NCI-H187 (cell line): Measurements from ENCODE around the gene CDK9.
A peak's percentile ranks its signal among the peaks of the same experiment; 100 is the strongest.
"Not testable (repeated sequence)": the region's sequence is repeated elsewhere in the genome, so short reads cannot be mapped to it uniquely, and the experiment has no call there.

ENCODE experiments used
- DNase-seq, 2 experiments: peaks; one replicate each; lab custom pipeline; 2025; lab: John Stamatoyannopoulos, UW

The CDK9 gene

DNA sequence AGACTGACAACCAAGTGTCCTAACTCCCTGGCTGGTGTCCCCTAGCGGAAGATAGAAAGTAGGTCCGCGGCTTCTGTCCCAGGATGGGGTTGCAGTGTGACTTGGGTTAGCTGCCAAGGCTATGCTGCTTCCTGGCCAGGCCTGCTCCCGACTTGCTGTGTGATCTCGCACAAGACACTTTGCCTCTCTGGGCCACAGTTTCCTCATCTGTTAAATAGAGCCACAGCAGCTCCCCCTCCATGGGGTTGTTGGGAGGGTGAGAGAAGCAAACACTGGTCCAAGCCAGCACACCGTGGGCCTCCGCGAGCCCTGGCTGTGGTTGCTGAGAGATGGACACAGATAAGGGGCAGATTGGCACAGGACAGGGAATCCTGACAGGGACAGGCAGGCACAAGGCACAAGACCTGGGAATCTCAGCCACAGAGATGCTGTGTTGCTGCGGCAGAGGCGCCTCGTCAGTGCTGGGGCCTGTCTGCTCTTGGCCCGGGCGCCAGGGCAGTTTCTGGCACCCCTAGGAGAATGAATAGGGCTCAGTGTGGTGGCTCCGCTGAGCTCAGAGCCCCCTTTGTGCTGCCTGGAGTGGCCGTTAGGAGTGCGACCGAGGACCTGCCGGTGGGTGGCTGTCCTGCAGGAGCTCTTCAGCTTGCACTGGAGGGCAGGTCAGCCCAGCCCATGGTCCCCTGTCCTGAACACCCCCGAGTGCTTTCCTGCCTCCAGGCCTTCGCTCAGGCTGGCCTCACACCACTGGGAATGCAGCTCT is 5.5 kb upstream of the CDK9 start:
- DNase-seq, result no peak

- not testable (repeated sequence) for DNase-seq
Measured at GRCh38 chr9:127780909-127781308, 4.9 kb upstream of the CDK9 start.

DNA sequence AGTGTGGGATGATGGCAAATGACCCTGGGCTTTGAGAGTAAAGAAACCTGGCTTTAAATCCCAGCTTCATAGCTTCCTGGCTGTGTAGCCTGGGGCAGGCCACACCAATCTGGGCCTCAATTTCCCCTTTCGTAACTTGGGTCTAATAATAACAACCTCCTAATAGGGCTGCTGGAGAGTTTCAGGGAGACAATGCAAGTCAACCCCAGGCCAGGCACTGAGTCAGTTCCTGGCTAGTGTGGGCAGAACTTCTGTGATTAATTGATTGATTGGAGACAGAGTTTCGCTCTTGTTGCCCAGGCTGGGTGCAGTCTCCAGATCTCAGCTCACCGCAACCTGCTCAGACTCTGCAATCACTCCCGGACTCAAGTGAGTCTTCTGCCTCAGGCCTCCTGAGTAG is 4.0 kb upstream of the CDK9 start:
- DNase-seq, result no peak

- DNase-seq, result no peak
Measured at GRCh38 chr9:127783111-127784008, 2.5 kb upstream of the CDK9 start.

GRCh38 chr9:127785023-127785932 is 556 bp upstream of the CDK9 start:
- peak; percentile 18 to 42 for DNase-seq

- DNase-seq, result no peak
Measured at GRCh38 chr9:127786773-127787104, 905 bp downstream of the CDK9 start.

DNA sequence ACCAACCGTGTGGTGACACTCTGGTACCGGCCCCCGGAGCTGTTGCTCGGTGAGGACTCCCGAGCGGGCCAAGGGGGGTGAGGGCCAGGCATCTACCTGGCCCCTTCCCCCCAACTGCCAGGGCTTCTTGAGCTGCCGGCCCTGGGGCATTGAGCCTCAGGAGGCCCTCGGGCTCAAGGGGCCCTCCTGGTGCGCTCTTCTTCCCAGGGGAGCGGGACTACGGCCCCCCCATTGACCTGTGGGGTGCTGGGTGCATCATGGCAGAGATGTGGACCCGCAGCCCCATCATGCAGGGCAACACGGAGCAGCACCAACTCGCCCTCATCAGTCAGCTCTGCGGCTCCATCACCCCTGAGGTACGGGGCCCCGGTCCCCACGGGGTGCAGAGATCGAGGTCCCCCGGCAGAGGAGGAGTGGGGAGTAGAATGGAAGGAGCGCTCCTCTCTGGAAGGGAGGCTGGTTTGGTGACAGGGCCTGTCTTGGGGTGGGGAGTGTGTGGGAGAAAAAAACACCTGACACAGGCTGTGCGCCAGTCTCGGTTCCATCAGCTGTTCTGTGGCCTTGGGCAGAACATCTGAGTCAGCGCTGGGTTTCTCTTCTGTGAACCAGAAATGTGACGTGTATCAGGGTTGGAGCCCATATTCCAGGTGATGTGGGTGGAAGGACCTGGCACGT is 2.6 kb downstream of the CDK9 start:
- DNase-seq, result no peak

DNA sequence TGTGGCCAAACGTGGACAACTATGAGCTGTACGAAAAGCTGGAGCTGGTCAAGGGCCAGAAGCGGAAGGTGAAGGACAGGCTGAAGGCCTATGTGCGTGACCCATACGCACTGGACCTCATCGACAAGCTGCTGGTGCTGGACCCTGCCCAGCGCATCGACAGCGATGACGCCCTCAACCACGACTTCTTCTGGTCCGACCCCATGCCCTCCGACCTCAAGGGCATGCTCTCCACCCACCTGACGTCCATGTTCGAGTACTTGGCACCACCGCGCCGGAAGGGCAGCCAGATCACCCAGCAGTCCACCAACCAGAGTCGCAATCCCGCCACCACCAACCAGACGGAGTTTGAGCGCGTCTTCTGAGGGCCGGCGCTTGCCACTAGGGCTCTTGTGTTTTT is 3.3 kb downstream of the CDK9 start:
- DNase-seq, result no peak

DNA sequence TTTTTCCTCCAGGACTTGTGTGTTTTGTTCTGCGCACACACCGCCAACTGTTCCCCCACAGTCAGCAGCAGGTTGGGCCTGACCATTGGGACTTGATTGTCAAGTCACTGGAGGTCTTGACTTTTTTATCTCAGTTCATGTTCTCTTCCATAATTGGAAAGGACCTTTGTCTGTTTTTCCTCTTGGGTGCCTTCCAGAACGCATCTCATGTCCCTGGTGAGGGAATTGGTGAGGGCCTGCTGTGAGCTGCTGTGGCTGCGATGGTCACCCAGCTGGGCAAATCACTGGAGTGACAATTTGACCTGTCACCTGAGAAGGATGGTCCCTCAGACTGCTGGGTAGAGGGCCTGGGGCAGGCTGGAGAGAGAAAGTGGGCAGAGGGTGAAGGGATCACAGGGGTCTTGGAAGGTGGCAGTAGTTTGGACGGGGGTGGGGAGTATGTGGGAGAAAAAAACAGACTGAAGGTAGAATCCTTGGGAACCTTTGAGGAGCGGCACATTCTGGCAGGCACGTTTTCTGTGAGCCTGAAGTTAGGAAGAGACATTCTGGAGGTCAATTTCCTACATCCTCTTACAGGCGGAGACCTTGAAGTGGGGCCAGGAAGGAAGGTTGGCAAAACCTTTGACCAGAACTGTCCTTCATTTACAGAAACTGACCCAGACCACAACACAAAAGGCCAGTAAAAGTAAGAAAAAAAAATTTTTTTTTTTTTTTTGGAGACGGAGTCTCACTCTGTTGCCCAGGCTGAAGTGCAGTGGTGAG is 4.4 kb downstream of the CDK9 start:
- DNase-seq, result no peak

DNA sequence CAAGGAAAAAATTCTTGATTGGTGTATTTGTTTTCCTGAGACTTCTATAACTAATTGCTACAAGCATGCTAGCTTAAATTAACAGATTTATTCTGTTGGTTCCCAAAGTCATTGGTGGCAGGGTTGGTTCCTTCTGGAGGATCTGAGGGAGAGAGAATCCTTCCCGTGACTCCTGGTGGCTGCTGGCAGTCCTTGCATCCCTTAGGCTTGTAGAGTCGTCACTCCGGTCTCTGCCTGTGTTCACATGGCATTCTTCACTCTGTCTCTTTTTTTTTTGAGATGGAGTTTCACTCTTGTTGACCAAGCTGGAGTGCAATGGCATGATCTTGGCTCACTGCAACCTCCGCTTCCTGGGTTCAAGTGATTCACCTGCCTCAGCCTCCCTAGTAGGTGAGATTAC is 5.3 kb downstream of the CDK9 start:
- DNase-seq, result no peak

GRCh38 chr9:127792417-127793031 is 6.7 kb downstream of the CDK9 start:
- DNase-seq, result no peak

DNA sequence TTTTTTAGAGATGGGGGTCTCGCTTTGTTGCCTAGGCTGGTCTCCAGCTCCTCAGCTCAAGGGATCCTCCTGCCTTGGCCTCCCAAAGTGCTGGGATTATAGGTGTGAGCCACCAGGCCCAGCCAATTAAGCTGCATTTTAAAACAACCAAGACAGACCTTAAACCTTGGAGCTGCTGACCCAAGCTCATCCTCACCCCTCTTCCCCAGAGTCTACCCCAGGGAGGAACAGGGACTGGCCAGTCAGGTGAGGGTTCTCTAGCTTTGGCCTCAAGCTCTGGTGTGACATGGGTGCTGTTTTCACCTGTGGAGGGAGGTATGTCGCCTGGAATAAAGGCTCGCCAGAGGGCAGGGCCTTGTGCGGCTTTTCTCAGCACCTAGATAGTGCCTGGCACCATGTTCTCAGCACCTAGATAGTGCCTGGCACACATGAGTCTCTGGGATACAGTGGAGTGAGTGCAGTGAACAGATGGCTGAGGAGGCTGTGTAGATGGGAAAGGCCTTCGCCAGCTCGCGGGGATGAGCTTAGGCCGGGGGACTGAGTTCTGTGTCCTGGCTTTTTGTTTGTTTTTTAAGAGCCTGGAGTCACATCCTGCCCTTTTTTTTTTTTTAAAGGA is 7.4 kb downstream of the CDK9 start:
- DNase-seq, result no peak

- DNase-seq, result no peak
Measured at GRCh38 chr9:127794001-127794791, 8.4 kb downstream of the CDK9 start.

- no peak for DNase-seq
Measured at GRCh38 chr9:127796225-127796813, 10.5 kb downstream of the CDK9 start.

- DNase-seq, result no peak
Measured at GRCh38 chr9:127796852-127797370, 11.1 kb downstream of the CDK9 start.

DNA sequence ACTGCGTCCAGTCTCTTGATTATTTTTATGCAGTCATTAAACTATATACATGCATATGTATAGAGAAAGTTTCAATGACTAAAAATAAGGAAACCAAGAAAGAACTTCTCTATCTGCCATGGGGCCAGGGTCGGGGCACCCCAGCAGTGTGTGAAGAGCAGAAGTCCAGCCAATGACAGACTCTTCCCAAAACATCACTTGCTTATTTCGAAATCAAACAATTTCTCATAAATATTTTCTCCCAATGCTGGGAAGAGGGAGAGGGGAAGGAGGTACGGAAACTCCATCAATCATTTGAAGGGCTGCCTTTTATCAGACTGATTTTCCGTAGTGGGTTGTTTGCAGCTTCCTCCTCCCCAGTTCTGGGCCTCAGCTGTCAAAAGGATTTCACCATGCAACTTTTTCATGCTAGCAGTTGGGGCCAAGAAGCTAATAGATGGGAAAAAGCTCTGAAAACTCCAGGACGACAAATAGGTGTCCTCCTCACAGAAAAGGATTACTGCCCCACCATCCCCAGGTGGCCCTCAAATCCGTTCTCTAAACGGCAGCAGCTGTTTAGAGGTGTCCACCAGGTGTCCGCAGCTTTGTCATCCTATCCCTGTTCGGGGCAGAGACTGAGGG is 16.2 kb downstream of the CDK9 start:
- no peak for DNase-seq

- DNase-seq, result peak; percentile 19 to 63
Measured at GRCh38 chr9:127802576-127803443, 17.0 kb downstream of the CDK9 start, which contains the start of gene FPGS. FPGS (plus strand) TSS chr9:127802882; CDS start chr9:127802925, 43 bp downstream.
